ENCODE measurements around the gene KCNE1.

The KCNE1 gene

GRCh38 chr21:34535886-34536285 is 23.9 kb upstream of the KCNE1 start:
- no peak for DNase-seq (ENCODE audit: low read depth)

DNA sequence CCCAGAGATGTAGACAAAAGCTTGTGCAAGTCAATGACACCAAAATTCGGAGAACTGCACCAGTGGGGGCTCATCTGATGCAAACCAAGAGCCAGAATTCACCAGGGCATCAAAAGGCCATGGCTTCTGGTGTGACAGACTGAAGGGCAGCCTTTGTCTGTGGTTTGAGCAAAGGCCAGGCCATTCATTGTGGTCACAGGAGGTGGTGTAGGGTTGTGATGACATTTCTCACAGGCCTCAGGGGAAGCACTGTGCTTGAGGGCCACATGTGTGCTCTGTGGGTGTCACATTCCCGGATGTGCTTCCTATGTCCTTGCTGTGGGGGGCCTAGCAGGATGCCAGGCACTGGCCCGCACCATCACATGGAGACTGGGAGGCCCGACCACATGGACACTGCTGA is 22.5 kb upstream of the KCNE1 start:
- no peak for DNase-seq (ENCODE audit: low read depth)

GRCh38 chr21:34533938-34534337 is 21.9 kb upstream of the KCNE1 start:
- DNase-seq (ENCODE audit: low read depth), result no peak

- no peak for DNase-seq (ENCODE audit: low read depth)
Measured at GRCh38 chr21:34531399-34531798, 19.4 kb upstream of the KCNE1 start.

DNA sequence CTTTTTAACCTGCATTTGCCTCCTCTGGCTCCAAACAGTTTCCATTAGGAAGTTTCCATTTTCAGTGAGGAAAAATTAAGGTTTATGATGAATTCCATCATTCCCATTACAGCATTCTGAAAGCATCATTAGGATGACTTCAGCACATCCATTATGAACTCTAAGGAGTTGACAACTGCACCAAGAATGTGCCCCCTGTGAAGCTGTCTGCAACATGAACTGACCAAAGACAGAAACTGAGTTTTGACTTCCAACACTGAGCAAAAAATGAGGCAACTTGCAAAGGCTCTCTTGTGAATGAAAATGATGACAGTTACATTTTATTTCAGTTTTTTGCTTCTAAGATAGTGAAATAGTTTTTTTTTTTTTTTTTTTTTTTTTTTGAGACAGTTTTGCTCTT is 18.3 kb upstream of the KCNE1 start:
- DNase-seq (ENCODE audit: low read depth), result peak; percentile 91

DNA sequence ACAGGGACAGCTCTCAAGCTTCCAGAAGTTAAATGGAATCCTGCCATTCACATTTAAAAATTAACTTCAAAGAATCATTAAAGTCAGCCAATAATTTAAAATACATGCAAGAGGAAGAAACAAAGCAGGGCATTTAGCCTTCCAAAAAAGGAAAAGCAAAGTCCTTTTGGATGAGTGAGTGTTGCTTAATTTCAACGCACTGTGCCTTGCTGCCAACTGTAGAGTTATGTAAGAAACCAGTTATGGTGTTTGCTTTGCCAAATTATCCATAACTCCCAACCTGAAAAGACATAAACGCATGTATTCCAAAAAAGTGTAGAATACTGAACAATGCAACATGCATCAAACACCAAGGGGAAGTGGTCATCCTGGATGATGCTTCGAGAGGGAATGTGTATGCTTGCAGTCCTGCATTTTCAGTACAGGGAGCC is 16.1 kb upstream of the KCNE1 start:
- peak; percentile 40 for DNase-seq (ENCODE audit: low read depth)

DNA sequence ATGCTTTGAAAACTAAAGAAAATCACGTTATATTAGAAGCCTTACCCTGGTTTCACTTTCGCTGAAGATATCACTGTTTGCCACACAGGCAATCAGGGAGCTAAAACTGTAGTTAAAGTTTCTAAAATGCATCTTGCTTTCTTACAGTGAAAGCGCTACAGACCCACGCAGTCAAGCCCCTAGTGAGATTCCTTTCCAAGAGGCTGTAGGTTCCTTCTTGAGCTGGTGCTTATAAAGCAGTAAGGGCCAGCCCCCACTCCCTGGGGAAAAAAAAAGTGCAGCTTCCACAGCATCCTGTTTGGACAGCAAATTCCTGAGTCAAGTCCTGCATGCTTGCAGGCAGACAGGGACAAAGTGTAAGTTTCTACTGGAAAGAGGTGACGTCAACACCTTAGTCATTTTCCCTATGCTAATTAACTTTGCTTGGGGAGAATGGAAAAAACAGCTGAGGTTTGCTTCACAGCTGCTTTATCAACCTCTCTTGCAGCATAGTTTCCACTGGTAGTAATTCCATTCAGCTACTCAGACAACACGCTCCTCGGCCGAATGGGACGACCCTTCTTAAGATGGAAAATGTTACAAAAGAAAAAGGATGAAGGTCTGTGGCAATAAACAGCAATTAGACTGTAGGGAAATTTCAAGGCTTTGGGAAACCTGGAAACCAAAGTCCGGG is 14.7 kb upstream of the KCNE1 start:
- DNase-seq (ENCODE audit: low read depth), result peak; percentile 100

DNA sequence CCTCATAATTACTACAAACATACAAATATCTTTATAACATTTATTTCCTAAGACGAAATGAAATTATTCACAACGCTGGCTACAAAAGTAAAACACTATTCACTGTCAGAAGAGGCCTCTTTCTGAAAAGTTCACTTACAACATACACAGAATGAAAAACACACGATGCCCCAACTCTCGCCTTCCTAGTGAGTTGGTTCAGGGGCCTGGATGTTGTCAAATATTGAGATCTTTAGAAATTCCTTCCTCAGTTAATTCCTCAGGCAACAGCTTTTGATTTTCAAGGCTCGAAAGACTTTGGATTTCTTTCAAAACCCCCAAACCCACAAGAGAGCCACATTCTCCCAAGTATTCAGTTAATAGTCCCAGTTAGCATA is 14.2 kb upstream of the KCNE1 start:
- DNase-seq (ENCODE audit: low read depth), result peak; percentile 40

DNA sequence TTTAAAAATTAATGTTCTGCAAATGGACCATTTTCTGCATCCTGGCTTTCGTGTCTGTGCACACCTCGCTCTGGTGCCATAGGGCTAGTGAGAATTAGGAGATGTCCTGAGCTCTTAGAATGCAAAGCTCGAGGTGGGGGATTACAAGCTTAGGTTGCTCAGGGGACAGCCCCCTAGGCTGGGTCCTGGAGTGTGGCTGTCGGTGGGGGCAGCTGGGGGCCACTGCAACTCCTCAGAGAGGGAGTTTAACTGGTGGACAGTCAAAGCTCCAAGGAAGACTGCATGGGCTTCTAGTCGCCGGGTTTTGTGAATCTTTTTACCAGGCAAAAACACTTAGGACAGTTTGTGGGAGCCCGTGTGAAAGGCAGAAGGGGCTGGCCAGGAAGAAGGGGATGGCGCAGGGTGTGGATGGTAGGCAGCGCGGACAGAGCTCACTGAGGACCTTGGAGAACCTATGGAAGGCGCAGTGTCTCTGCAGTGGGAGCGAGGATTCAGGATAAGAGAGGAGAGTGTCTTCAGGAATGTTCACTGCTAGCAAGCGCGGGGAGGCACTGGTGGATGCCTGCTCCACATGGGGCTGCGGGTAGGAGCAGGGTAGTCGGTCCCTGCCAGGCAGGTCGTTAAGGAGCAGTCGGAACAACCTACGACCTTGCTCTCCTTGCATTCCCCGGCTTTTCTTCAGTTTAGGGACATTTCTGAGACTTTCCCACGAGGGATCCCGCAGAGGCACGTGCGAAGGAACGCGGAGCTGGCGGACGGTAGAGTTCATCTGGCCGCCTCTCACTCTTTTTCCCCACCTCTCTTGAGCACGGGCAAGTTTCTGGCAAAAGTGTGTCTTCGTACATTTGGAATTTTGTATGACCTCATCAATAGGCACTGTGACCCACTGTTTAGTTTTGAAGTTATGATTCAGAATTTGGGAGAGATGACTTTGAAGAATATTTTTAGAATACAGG is 12.9 kb upstream of the KCNE1 start:
- peak; percentile 68 for DNase-seq (ENCODE audit: low read depth)

- DNase-seq (ENCODE audit: low read depth), result no peak
Measured at GRCh38 chr21:34523019-34523555, 11.1 kb upstream of the KCNE1 start.

- no peak for DNase-seq (ENCODE audit: low read depth)
Measured at GRCh38 chr21:34522284-34522683, 10.3 kb upstream of the KCNE1 start.

DNA sequence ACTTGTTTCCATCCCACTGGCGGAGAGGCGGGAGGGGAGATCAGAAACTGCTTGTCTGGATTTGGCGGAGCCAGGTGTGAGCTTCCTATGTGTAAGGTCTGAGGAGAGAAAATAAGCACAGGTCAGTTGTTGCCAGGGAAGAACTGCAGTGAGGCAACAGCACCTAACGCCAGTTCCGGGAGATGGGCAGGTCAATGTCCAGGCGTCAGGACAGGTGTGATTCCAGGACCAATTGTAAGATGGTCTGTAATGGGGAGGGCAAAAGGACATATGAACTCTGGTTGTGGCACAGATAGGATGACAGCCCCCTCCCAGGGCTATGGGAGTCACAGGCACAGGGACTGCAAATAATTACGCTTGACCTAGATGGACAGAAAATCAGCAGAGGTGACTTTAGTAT is 9.6 kb upstream of the KCNE1 start:
- no peak for DNase-seq (ENCODE audit: low read depth)

GRCh38 chr21:34520764-34521508 is 8.9 kb upstream of the KCNE1 start:
- no peak for DNase-seq (ENCODE audit: low read depth)

GRCh38 chr21:34520281-34520680 is 8.3 kb upstream of the KCNE1 start:
- no peak for DNase-seq (ENCODE audit: low read depth)

- DNase-seq (ENCODE audit: low read depth), result no peak
Measured at GRCh38 chr21:34519694-34520093, 7.7 kb upstream of the KCNE1 start.

GRCh38 chr21:34519016-34519415 is 7.0 kb upstream of the KCNE1 start:
- no peak for DNase-seq (ENCODE audit: low read depth)

DNA sequence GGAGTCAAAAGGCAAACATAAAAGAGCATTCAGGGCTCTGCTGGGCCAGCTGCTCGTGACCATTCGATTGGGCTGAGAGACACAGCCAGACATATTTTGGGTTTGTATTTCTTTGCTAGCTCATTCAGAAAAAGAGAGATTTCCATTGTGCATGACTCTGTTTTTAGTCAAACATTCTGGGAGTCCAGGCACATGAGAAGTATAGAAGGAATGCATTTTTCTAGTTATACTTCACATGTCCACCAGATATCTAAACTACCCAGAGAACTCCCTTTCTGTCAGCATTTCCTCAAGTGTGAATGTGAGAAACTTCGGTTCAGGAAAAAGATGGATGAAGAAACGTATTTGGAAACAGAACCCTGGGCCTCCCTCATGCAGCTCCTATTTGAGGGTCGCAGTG is 6.3 kb upstream of the KCNE1 start:
- DNase-seq (ENCODE audit: low read depth), result no peak

DNA sequence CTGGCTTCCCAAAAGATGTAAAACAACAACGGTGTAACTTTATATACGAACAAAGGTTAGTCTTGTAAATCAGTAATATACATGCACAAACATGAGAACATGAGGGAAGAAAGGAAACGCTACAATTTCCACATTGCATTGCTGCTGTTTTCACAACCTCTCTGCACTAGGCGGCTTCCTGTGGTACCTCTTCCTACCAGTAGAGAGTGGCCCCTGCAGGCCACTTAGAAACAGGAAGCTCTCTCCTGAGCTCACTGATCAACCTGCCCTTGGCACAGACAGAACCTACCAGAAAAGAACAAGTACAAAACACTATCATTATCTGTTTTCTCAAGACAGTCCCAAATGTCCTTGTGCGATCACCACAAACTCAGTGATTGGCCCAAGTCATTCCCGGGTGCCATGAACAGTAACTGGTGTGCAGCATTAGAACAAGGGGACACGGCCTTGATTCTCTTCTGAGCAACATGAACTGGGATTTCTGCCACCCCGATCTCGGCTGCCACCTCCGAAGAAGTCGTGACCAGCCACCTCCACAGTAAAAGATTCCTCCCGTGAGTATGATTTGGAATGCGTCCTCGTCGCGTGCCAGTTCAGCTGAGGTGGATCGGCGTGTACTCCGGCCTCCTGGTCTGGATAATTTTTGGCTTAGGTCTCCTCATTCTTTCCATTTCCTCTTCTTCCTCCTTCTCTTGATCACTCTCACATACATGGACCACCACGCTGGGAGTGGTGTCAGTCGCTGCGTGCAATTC is 5.7 kb upstream of the KCNE1 start:
- DNase-seq (ENCODE audit: low read depth), result no peak

GRCh38 chr21:34517039-34517438 is 5.0 kb upstream of the KCNE1 start:
- DNase-seq (ENCODE audit: low read depth), result no peak

- DNase-seq (ENCODE audit: low read depth), result no peak
Measured at GRCh38 chr21:34514576-34515115, 2.6 kb upstream of the KCNE1 start.

DNA sequence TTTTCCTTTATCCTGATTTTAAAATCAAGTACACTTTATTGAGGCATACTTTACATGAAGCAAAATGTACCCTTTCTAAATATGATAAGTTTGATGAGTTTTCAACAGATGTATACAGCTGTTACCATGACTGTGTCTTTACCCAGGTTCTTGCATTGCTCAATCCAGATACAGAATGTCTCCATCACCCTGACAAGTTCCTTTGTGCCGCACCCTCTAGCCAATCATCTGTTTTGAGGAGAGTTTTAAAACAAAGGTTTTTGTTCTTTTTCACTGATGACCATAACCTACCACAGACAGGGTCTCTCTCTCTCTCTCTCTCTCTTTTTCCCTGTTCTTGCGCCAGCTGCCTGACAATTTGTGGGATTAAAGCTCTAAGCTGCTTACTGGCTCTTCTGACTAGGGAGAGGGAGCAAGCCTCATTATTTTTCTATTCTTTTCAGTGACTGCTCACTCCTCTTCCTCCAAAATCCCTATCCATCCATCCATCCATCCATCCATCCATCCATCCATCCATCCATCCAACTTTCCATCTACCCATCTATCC is 1.2 kb upstream of the KCNE1 start:
- no peak for DNase-seq (ENCODE audit: low read depth)
